ENCODE data around the gene ASCC3.

DNA sequence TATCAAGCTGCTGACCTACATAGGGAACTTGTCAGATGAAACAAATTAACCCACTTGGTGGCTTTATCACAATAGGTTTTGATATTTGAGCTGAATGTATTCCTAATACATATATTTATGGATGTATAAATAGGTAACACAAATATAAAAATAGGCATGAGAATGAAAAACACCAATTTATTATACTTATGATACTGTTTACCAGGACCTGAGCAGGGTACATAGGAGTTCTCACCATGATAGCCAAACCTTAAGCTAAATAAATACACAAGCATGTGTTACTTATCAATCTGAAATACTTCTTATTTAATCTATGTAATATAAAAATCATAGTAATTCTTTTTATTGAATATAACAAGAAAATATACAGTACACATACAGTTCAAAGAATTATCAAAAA is 25.0 kb downstream of the ASCC3 start:
- TF ChIP-seq SP1 (IDR thresholded peaks at IDR 0.05) (no peak), PKNOX1 (IDR thresholded peaks at IDR 0.05) (no peak), FOXM1 (IDR thresholded peaks at IDR 0.05; ENCODE audit: borderline replicate concordance) (no peak), FOXK2 (IDR thresholded peaks at IDR 0.05) (no peak), CTBP1 (IDR thresholded peaks at IDR 0.05; ENCODE audit: borderline replicate concordance) (no peak)

Data from HEK293T (cell line).